GM19372 (cell line): ENCODE measurements around the gene ACADM.
"Not testable (repeated sequence)": the region's sequence is repeated elsewhere in the genome, so short reads cannot be mapped to it uniquely, and the experiment has no call there.

Source experiments
- ATAC-seq: cut with Tn5 transposase; IDR thresholded peaks from one replicate; pipeline ENCODE4 v1.9.1; 2021; ENCODE audit warnings: mild to moderate bottlenecking, low read depth, moderate library complexity; ENCODE audit not compliant: unreplicated experiment

The ACADM gene

DNA sequence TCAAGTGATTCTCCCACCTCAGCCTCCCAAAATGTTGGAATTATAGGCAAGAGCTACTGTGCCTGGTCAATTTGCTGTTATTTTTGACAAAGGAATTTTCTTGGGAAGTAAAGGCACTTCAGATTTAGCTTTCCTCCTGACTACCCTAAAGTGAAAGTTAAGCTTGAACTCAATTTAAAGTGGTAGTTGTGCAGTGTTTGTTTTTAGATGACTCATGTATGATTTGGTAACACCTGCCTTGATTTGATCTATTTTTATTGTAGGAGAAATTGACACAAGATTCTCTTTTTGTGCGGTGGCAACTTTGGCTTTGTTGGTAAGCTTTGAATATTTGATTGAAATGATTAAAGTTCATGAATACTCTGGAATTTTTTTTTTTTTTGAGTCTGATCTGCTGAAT, 66.5 kb downstream of the ACADM start:
- no peak for ATAC-seq

DNA sequence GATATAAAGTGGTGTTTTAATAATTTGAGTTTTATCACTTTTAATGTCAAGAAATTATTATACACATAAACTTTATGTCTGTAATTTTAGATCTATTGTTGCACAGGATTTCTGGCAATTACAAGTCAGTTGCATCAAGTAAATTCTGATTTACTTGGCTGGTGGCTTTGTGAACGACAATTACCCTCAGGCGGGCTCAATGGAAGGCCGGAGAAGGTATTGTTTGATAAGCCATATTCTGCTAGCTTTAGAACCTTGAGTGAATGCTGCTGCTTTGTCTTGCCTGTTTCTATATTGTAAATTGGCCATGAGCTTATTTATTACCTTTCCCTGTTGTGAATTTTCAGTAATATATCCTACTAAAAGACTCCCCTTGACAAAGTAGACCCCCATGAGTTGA, 67.6 kb downstream of the ACADM start:
- no peak for ATAC-seq

DNA sequence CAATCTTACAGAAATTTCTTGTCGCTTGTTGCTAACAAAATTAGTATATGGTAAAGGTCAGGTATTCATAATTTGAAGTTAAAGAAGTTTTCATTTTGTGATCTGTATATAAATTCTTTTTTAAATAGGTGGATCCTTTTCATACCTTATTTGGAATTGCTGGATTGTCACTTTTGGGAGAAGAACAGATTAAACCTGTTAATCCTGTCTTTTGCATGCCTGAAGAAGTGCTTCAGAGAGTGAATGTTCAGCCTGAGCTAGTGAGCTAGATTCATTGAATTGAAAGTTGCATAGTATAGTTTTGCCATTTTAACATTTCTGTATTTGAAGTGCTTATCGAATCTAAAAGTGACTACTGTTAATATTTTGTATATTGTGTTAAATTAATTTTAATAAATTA, 69.9 kb downstream of the ACADM start:
- no peak for ATAC-seq

DNA sequence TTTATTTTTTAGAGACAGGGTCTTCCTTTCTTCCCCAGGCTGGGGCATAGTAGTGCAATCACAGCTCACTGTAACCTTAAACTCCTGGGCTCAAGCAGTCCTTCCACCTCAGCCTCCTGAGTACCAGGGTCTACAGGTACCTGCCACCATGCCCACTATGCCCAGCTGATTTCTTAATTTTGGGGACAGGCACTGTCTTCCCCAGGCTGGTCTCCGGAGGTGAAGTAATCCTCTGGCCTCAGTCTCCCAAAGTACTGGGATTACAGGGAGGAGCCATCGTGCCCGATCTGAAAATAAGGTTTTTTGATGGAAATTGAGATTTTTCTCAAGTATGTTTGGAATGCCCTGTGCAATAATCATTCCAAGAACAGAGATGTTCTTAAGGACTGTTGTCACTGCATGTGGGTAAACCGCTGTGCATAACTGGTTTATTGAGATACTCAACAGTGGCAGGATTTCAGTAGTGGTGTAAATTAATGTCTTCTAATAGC, 71.2 kb downstream of the ACADM start:
- no peak for ATAC-seq

DNA sequence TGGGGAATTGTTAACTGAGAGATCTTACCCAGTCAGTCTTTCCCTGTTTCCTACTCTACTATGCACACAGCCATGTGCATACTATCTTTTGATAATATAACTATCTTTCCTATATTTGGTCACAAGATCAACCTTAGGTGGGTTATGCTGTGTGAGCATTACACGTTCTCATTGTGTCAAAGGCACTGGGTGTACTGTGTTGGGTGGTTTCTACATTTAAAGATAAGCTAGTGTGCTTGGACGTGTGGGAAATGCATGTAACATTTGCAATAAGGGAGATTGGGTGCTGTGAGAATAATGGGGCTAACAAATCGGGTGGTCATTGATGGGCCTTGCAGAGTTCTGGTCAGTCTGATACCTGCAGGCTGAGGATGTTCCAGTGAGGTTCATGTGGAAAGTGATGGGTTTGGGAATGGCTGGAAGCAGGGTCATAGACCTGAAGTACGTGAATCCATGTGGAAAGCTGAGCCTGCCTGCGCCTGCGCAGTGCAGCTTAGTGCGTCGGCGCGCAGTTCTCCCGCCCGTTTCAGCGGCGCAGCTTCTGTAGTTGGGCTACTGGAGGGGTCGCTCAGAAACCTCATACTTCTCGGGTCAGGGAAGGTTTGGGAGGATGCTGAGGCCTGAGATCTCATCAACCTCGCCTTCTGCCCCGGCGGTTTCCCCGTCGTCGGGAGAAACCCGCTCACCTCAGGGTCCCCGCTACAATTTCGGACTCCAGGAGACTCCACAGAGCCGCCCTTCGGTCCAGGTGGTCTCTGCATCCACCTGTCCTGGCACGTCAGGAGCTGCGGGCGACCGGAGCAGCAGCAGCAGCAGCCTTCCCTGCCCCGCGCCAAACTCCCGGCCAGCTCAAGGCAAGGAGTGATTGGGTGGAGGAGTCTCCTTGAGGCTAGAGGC, 72.1 kb downstream of the ACADM start, which contains the start of gene MSH4:
TSS of gene MSH4 (plus strand) at position 507 of the 897 bp plus-strand sequence. CDS start at position 611, 104 bp downstream.
- ATAC-seq: no peak

DNA sequence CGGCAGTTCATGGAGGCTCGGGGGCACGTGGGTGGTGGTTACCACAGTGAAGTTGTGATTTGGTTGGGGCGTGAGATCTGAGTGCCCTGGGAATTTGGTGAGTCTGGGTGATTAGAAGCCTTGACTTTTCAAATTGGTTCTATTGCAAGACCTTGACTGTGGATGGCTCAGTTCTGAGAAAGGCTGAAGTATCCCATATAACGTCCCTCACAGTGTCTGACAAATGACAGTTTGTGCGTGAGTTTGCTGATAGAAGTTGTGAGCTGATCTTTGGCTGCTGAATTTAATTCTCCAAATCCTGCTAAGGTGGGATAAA, 72.7 kb downstream of the ACADM start:
- ATAC-seq: no peak

DNA sequence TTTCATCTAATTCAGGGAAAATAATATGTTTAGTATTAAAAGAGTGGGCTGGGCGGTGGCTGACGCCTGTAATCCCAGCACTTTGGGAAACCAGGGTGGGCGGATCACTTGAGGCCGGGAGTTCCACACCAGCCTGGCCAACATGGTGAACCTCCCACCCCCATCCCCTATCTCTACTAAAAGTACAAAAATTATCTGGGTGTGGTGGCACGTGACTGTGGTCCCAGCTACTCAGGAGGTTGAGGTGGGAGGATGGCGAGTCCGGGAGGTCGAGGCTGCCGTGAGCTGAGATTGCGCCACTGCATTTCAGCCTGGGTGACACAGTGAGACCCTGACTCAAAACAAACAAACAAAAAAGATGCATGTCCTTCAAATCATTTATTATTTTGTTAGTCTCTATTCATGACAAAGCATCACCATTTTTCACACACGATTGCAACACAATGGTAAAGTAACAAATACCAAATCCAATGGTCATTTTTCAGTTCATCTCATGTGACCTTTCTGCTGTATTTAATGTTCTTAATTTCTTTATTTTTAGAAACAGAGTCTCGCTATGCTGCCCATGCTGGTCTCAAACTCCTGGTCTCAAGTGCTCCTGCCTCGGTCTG, 73.2 kb downstream of the ACADM start:
- ATAC-seq: no peak

DNA sequence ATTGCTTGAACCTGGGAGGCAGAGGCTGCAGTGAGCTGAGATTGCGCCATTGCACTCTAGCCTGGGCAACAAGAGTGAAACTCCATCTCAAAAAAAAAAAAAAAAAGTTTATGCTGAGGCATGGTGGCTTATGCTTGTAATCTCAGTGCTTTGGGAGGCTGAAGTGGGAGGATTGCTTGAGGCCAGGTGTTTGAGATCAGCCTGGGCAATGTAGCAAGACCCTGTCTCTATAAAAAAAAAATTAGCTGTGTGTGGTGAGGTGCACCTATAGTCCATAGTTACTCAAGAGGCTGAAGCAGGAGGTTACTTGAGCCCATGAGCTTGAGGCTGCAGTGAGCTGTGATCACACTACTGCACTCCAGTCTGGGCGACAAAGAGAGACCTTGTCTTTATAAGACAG, 77.0 kb downstream of the ACADM start:
- not testable (repeated sequence) for ATAC-seq

DNA sequence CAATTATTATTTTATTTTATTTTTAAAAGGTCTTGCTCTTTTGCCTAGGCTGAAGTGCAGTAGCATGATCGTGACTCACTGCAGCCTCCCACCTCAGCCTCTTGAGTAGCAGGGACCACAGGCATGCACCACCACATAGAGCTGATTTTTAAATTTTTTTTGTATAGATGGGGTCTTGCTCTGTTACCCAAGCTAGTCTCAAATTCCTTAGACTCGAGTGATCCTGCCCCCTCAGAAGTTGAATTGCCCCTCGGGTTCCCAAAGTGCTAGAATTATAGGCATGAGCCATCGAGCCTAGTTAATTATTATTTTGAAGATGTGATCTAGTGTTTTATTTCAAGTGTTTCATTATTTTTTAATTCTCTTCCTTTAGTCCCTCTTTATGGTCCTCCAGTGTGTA, 84.4 kb downstream of the ACADM start:
- ATAC-seq: no peak

DNA sequence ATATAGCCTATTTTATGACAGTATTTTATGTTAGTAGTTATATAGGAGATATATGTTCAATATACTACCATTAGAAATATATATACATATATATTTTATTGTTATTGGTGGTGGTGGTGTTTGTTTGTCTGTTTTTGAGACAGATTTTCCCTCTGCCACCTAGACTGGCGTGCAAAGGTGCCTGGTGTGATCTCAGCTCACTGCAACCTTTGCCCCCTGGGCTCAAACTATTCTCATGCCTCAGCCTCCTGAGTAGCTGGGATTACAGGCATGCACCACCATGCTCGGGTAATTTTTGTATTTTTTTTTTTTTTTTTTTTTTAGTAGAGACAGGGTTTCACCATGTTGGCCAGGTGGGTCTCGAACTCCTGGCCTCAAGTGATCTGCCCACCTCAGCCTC, 85.6 kb downstream of the ACADM start:
- not testable (repeated sequence) for ATAC-seq

DNA sequence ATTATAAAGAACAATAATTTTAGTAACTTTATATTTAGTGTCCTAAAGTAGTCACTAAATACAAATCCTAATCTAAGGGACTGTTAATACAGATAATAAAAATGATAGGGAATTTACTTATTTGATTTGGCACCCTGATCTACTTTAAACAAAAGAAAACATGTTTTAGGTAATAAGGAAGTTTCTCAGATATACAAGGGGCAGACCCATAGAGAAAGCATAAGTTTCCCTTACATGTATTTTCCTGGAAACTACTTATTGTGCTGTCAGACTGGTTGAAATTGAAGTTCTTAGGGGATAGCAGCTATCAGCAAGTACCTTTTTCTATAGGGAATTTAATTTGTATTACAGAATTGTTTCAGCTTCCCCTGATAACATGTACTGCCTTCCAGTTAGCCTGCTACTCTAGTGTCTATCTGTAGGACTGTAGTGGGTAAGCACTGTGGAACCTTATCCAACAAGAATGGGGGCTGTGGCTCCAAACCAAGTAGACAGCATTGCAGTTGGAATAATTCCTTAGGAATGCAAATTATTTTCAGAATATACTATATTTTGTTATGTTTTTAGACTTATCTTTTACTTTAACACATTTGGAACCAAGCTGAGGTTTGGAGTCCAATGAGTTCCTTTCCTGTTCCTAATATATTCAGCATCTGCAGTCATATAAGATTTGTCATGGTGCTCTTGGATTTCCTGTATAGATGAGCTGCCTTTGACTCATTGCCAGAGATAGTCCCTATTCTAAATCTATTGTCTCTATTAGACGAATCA, 86.9 kb downstream of the ACADM start:
- no peak for ATAC-seq

DNA sequence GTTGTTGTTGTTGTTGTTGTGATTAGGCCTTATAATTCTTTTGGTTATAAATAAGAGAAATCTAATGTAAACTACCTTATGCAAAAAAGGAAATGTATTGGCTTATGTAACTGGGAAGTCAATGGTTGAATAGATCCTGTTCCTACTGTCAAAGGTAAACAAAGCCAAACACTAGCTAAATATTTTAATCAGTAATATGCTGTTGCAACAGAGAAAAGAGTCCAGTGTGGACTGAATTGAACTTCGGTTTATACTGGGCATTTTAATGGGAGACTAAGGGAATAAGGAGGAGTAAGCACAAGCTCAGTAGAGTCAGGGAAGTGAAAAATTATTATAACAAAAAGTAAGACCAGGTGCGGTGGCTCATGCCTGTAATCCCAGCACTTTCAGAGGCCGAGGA, 87.6 kb downstream of the ACADM start:
- ATAC-seq: no peak
